ENCODE results near the gene WWP2. TPM values are rescaled to one million over a fixed set of nuclear protein-coding genes. Genes with fewer than 3 reads are reported as not detected.

WWP2 gene
- total RNA-seq, 1 experiment from 2014 or later: 22.8 TPM

DNA sequence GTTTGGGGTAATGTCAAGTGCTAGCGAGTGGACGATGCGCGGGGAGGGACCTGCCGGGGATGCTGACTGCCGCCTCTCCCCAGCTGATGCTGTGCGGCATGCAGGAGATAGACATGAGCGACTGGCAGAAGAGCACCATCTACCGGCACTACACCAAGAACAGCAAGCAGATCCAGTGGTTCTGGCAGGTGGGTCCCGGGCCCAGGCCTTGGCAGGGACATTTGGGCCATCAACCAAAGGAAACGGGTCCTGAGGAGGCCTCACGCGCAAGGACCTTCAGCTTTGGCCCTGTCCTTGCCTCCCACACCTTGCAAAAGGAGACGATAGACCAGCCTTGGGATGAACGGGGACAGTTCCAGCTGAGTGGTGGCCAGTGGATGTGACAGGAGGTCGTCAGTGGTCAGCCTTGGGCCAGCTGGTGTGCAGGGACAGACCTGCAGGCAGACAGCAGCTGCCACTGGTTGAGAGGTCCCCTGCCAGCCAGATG is 175.4 kb downstream of the WWP2 start:
- Histone ChIP-seq H3K9me3 (ENCODE audit: control insufficient read depth, insufficient read depth, low read depth, low read length) (no peaks in the 10 kb centered on the region), H3K4me1 (ENCODE audit: control insufficient read depth, insufficient read depth, low read length) (no peaks in the 10 kb centered on the region), H3K27ac (ENCODE audit: low read length) (no peak overlapping the region), H3K27me3 (ENCODE audit: control insufficient read depth, insufficient read depth, low read length) (no peaks in the 10 kb centered on the region), H3K4me3 (ENCODE audit: low read depth in 2 of 2, low read length in 2 of 2) (no peak overlapping the region), H3K36me3 (ENCODE audit: control insufficient read depth, insufficient read depth, low read length) (no peaks in the 10 kb centered on the region)
- in situ Hi-C loops (cut with HindIII; ENCODE audit: low pct_unique_long_range_greater_than_20kb, low sequenced_read_pairs): no loop called here
- TF ChIP-seq, protein P1, sequence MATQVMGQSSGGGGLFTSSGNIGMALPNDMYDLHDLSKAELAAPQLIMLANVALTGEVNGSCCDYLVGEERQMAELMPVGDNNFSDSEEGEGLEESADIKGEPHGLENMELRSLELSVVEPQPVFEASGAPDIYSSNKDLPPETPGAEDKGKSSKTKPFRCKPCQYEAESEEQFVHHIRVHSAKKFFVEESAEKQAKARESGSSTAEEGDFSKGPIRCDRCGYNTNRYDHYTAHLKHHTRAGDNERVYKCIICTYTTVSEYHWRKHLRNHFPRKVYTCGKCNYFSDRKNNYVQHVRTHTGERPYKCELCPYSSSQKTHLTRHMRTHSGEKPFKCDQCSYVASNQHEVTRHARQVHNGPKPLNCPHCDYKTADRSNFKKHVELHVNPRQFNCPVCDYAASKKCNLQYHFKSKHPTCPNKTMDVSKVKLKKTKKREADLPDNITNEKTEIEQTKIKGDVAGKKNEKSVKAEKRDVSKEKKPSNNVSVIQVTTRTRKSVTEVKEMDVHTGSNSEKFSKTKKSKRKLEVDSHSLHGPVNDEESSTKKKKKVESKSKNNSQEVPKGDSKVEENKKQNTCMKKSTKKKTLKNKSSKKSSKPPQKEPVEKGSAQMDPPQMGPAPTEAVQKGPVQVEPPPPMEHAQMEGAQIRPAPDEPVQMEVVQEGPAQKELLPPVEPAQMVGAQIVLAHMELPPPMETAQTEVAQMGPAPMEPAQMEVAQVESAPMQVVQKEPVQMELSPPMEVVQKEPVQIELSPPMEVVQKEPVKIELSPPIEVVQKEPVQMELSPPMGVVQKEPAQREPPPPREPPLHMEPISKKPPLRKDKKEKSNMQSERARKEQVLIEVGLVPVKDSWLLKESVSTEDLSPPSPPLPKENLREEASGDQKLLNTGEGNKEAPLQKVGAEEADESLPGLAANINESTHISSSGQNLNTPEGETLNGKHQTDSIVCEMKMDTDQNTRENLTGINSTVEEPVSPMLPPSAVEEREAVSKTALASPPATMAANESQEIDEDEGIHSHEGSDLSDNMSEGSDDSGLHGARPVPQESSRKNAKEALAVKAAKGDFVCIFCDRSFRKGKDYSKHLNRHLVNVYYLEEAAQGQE (IDR thresholded peaks at IDR 0.05; ENCODE audit: insufficient read depth in 1 of 2, low read depth in 2 of 2, low read length in 1 of 2): no peak
- TF ChIP-seq CTCF (IDR thresholded peaks at IDR 0.05): peak; percentile 73
- DNase-seq (ENCODE audit: low read depth, low spot score): no peak
- ChIA-PET CTCF (interaction anchor here (0.6 kb wide), 1 partner anchor 112 kb away, joined by 3 read pairs; no protein-coding TSS in a partner anchor), POLR2A (no interaction called here)
- intact Hi-C loops (cut with micrococcal nuclease; ENCODE audit: unreplicated experiment): no loop called here
- no TSS peak for BruUV-seq (replicated peaks)
- peak; percentile 84 for ATAC-seq

DNA sequence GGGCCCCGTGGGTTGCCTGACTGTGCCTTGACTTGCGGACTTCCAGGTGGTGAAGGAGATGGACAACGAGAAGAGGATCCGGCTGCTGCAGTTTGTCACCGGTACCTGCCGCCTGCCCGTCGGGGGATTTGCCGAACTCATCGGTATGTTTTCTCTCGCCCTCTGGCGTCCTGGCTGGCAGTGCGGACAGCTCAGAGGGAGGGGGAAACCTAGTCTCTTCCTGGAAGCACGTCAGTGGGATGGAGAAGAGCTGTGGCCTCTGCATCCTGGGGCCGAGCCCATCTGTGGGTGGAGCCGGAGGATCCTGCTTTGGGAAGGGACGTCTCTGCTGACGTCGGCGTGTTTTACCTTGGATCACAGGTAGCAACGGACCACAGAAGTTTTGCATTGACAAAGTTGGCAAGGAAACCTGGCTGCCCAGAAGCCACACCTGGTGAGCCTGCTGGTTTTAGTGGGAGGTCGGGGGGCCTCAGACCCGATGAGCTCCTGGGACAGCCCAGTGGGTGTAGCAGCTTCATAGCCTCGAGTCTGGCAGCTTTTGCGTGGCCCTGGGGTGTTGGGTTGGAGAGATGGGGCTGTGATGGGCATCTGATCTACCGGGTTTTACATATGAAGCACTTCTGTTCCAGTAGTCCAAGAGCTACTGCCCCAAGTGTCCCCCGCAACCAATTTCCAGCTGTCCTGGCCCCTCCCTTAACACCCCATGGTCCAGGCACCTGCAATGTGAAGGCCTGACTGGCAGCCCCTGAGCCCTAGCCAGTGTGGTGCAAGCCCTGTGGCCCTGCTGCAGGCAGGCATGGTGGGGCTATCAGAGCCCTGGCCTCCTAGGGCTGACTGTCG is 177.1 kb downstream of the WWP2 start:
- Histone ChIP-seq H3K27me3 (ENCODE audit: control insufficient read depth, insufficient read depth, low read length) (no peaks in the 10 kb centered on the region), H3K9me3 (ENCODE audit: control insufficient read depth, insufficient read depth, low read depth, low read length) (no peaks in the 10 kb centered on the region), H3K27ac (ENCODE audit: low read length) (no peak overlapping the region), H3K36me3 (ENCODE audit: control insufficient read depth, insufficient read depth, low read length) (no peaks in the 10 kb centered on the region), H3K4me1 (ENCODE audit: control insufficient read depth, insufficient read depth, low read length) (no peaks in the 10 kb centered on the region), H3K4me3 (ENCODE audit: low read depth in 2 of 2, low read length in 2 of 2) (no peak overlapping the region)
- POLR2A ChIA-PET: no interaction called here
- DNase-seq (ENCODE audit: low read depth, low spot score) (no peak), ATAC-seq (no peak)
- CTCF ChIA-PET: interaction anchor here (2.2 kb wide), 1 partner anchor 9 kb away, joined by 6 read pairs; no protein-coding TSS in a partner anchor
- BruUV-seq (replicated peaks): no TSS peak
- in situ Hi-C loops (cut with HindIII; ENCODE audit: low pct_unique_long_range_greater_than_20kb, low sequenced_read_pairs) (no loop called here), intact Hi-C loops (cut with micrococcal nuclease; ENCODE audit: unreplicated experiment) (no loop called here)
- TF ChIP-seq, protein P1 (IDR thresholded peaks at IDR 0.05; ENCODE audit: insufficient read depth in 1 of 2, low read depth in 2 of 2, low read length in 1 of 2): no peak
- no peak for TF ChIP-seq SIN3A (IDR thresholded peaks at IDR 0.05; ENCODE audit: borderline replicate concordance, insufficient read depth, low read depth, low read length)
- TF ChIP-seq CTCF (IDR thresholded peaks at IDR 0.05): no peak
- no peak for TF ChIP-seq TCF7L2 (IDR thresholded peaks at IDR 0.05; ENCODE audit: low read depth, low read length)
- no peak for TF ChIP-seq POLR2AphosphoS5 (IDR thresholded peaks at IDR 0.05; ENCODE audit: low read depth, low read length)
